GM18907 (cell line): ENCODE measurements around the gene UBE2H.
A peak's percentile ranks its signal among the peaks of the same experiment; 100 is the strongest.
"Not testable (repeated sequence)": the region's sequence is repeated elsewhere in the genome, so short reads cannot be mapped to it uniquely, and the experiment has no call there.

Experiments
- ATAC-seq: cut with Tn5 transposase; IDR thresholded peaks from one replicate; pipeline ENCODE4 v1.9.1; 2021; ENCODE audit warnings: mild to moderate bottlenecking, moderate library complexity; ENCODE audit not compliant: unreplicated experiment

Gene UBE2H

GRCh38 chr7:129952653-129953560, at the start of gene UBE2H:
UBE2H (minus strand) TSS chr7:129952960; CDS start chr7:129952555, 405 bp downstream.
- peak; percentile 67 for ATAC-seq

- ATAC-seq, result no peak
These were observed 45.7 kb upstream of the UBE2H start for GRCh38 chr7:129998446-129998845.

GRCh38 chr7:129997285-129997684, 44.5 kb upstream of the UBE2H start:
- ATAC-seq, result no peak

GRCh38 chr7:129993275-129993674, 40.5 kb upstream of the UBE2H start:
- ATAC-seq, result no peak

- no peak for ATAC-seq
These were observed 37.8 kb upstream of the UBE2H start for GRCh38 chr7:129990403-129991192.

GRCh38 chr7:129989466-129989865, 36.7 kb upstream of the UBE2H start:
- ATAC-seq, result no peak

GRCh38 chr7:129986600-129986999, 33.8 kb upstream of the UBE2H start:
- ATAC-seq, result no peak

- ATAC-seq, result no peak
These were observed 27.9 kb upstream of the UBE2H start for GRCh38 chr7:129980667-129981066.

- no peak for ATAC-seq
These were observed 22.5 kb upstream of the UBE2H start for GRCh38 chr7:129975309-129975708.

GRCh38 chr7:129970816-129971215, 18.1 kb upstream of the UBE2H start:
- ATAC-seq, result no peak

GRCh38 chr7:129969881-129970446, 17.2 kb upstream of the UBE2H start:
- ATAC-seq, result no peak

- ATAC-seq, result no peak
These were observed 16.0 kb upstream of the UBE2H start for GRCh38 chr7:129968592-129969383.

GRCh38 chr7:129960204-129960475, 7.4 kb upstream of the UBE2H start:
- ATAC-seq, result not testable (repeated sequence)

GRCh38 chr7:129959471-129960203, 6.9 kb upstream of the UBE2H start:
- ATAC-seq, result no peak

GRCh38 chr7:129958643-129959470, 6.1 kb upstream of the UBE2H start:
- ATAC-seq, result no peak

GRCh38 chr7:129955993-129956543, 3.3 kb upstream of the UBE2H start:
- ATAC-seq, result no peak

- ATAC-seq, result peak; percentile 29
These were observed 591 bp downstream of the UBE2H start for GRCh38 chr7:129952086-129952652.

- no peak for ATAC-seq
These were observed 1.3 kb downstream of the UBE2H start for GRCh38 chr7:129951226-129952085.
